ENCODE data around the gene CPLX1.

GRCh38 chr4:768076-768475, 57.9 kb downstream of the CPLX1 start:
- TF ChIP-seq, protein P1, sequence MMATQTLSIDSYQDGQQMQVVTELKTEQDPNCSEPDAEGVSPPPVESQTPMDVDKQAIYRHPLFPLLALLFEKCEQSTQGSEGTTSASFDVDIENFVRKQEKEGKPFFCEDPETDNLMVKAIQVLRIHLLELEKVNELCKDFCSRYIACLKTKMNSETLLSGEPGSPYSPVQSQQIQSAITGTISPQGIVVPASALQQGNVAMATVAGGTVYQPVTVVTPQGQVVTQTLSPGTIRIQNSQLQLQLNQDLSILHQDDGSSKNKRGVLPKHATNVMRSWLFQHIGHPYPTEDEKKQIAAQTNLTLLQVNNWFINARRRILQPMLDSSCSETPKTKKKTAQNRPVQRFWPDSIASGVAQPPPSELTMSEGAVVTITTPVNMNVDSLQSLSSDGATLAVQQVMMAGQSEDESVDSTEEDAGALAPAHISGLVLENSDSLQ (IDR thresholded peaks at IDR 0.05): no peak
- TF ChIP-seq SUZ12 (IDR thresholded peaks at IDR 0.05): no peak
- no peak for TF ChIP-seq ZNF384 (IDR thresholded peaks at IDR 0.05)
- no peak for TF ChIP-seq FOXA1 (IDR thresholded peaks at IDR 0.05)
- TF ChIP-seq HDGF (IDR thresholded peaks at IDR 0.05; ENCODE audit: borderline replicate concordance): no peak
- no peak for TF ChIP-seq CTBP1 (IDR thresholded peaks at IDR 0.05; ENCODE audit: borderline replicate concordance)
- no peak for TF ChIP-seq SP1 (IDR thresholded peaks at IDR 0.05)
- TF ChIP-seq FOXM1 (IDR thresholded peaks at IDR 0.05; ENCODE audit: borderline replicate concordance): no peak
- TF ChIP-seq TARDBP (IDR thresholded peaks at IDR 0.05): no peak

Data from HEK293T (cell line).